AG04450 (cell line): ENCODE data around the gene TRIM27. TPM values are rescaled to one million over a fixed set of nuclear protein-coding genes. Genes with fewer than 3 reads are reported as not detected.

Experiments
- CTCF ChIA-PET: fragments of 300-600, 350-600 bp; formaldehyde crosslinking; extraction: SDS; loops from one replicate; lab custom pipeline; 2022; ENCODE audit warnings: antibody characterized with exemption, inconsistent platforms; lab: Charles Lee
- POLR2A ChIA-PET: fragments of 350-600 bp; formaldehyde crosslinking; extraction: SDS; loops from one replicate; lab custom pipeline; 2021; ENCODE audit warnings: antibody characterized with exemption, inconsistent platforms; lab: Yijun Ruan, JAX
- DNase-seq: peaks from one replicate; pipeline ENCODE4 v3.0.0-alpha.2; 2011; ENCODE audit warnings: low read depth, low spot score
- H3K27ac ChIP-seq: one replicate; pipeline ENCODE4 v1.5.1; 2012; ENCODE audit warnings: low read depth, low read length, control low read depth
- H3K27me3 ChIP-seq: one replicate; pipeline ENCODE4 v1.6.0; 2012; ENCODE audit warnings: low read length; ENCODE audit not compliant: control insufficient read depth, insufficient read depth
- H3K4me3 ChIP-seq: 2 replicates; pipeline ENCODE4 v1.5.1; 2011; ENCODE audit warnings: mild to moderate bottlenecking, low read depth, low read length, control low read depth
- H3K9me3 ChIP-seq: 2 replicates; pipeline ENCODE4 v1.5.1; 2012; ENCODE audit warnings: low read length; ENCODE audit not compliant: control insufficient read depth, insufficient read depth
- CTCF ChIP-seq: IDR thresholded peaks from 2 replicates; pipeline ENCODE4 v1.5.1; 2011; ENCODE audit warnings: low read depth, low read length, control low read depth, inconsistent platforms
- polyA plus RNA-seq: library from polyadenylated mRNA; depleted of rRNA; stranded (reverse); fragments of >200 nt; gene quantifications from 2 replicates; pipeline ENCODE4 v1.2.3, GENCODE V29; 2011

The TRIM27 gene
- polyA plus RNA-seq, 1 experiment: 73.8 TPM

- H3K4me3 ChIP-seq: peak overlapping the region; percentile 79
- peak overlapping the region; percentile 98 for H3K27ac ChIP-seq
- no peaks in the 10 kb centered on the region; the same call in 1 of the 2 replicates for H3K9me3 ChIP-seq
- H3K27me3 ChIP-seq: no peaks in the 10 kb centered on the region
- peak; percentile 29 for TF ChIP-seq CTCF
- no peak for DNase-seq
- ChIA-PET CTCF (interaction anchor here (1.4 kb wide), 1 partner anchor 83 kb away, joined by 4 read pairs; no protein-coding TSS in a partner anchor), POLR2A (interaction anchor here (1.2 to 2.8 kb wide), 5 partner anchors 10 to 59 kb away, joined by 3 to 30 read pairs (median 4); partner anchors contain the start of gene TRIM27)
Observed at GRCh38 chr6:28896505-28897368, 27.0 kb downstream of the TRIM27 start.

DNA sequence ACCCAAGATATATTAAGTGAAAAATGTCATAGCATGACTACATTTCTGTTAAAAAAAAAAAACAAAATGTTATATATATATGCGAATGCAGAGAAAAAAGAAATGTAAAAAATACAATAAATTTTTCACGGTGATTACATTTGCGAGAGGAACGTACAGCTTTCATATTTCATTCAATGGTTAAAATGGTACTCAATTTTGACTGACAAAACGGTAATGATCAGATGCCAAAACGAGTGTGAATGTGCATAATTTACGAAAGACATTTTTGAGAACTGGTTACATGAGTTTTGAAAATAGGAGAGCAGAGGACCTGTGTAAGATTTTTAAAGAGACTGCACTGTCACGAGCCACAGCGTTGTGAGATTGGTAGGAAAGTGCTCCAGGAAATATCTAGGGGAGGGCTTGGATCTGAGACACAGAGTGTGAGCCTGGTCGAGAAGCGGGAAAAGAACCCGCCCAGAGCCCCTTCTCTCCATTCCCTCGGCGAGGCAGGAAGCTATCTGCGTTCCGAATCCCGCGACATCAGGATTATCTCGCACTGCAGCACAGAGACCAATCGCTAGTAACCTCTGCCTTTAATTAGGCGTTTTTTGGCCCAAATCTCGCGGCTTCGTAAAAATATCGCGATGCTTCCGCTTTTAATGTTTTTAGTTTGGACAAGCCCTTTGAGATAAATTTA lies 28.5 kb downstream of the TRIM27 start:
- no peak for TF ChIP-seq CTCF
- no peaks in the 10 kb centered on the region for H3K27me3 ChIP-seq
- CTCF ChIA-PET: interaction anchor here (1.1 kb wide), 1 partner anchor 86 kb away, joined by 7 read pairs; no protein-coding TSS in a partner anchor
- peak; percentile 90 for DNase-seq
- peak overlapping the region; percentile 79 for H3K4me3 ChIP-seq
- H3K27ac ChIP-seq: peak overlapping the region; percentile 98
- POLR2A ChIA-PET: interaction anchor here (0.5 to 2.8 kb wide), 16 partner anchors 10 to 1003 kb away, joined by 3 to 30 read pairs (median 4); partner anchors contain the start of genes GABBR1 and TRIM27
- H3K9me3 ChIP-seq: no peaks in the 10 kb centered on the region; the same call in 1 of the 2 replicates

DNA sequence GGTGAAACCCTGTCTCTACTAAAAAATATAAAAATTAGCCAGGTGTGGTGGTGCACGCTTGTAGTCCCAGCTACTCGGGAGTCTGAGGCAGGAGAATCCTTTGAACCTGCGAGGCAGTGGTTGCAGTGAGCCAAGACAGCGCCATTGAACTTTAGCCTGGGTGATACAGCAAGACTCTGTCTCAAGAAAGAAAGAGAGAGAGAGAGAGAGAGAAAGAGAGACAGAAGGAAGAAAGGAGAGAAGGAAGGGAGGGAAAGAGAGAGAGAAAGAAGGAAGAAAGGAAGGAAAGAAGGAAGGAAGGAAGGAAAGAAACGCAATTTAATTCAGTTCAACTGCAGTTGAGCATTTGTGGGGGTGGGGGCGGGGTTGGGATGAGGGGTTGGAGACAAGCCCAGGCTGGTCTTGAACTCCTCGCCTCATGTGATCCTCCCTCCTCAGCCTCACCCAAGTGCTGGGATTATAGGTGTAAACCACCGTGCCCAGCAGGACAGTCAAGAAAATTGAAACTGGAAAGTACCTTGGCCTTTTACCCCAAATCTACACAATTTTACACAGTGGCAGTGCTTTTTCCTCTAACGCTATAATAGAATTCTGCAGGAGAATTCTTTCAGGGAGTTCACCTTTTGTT lies 30.5 kb downstream of the TRIM27 start:
- no peak for TF ChIP-seq CTCF
- H3K27me3 ChIP-seq: no peaks in the 10 kb centered on the region
- CTCF ChIA-PET: no interaction called here
- no peak overlapping the region for H3K4me3 ChIP-seq
- POLR2A ChIA-PET: no interaction called here
- DNase-seq: no peak
- H3K9me3 ChIP-seq: no peaks in the 10 kb centered on the region; the same call in 1 of the 2 replicates
- no peak overlapping the region for H3K27ac ChIP-seq

DNA sequence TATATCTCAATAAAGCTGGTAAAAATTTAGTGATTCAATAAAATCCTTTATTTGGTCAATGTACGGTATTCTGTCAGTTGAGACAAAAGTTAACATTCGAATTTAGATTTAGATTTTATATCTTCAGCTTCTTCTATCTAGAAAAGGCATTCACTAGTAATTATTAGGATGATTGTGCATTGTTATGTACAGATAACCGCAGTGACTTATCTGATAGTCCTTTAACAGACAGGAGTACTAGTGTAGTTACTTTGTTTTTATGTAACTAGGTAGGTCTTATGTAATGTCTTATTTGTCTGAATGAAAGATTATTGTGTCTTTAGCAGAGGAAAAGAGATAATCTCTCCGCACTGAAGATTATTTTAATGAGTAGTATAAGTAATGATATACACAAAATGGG lies 31.3 kb downstream of the TRIM27 start:
- no peaks in the 10 kb centered on the region; the same call in 1 of the 2 replicates for H3K9me3 ChIP-seq
- CTCF ChIA-PET: no interaction called here
- TF ChIP-seq CTCF: no peak

More for the DNA sequence above, 31.3 kb downstream of the TRIM27 start:
- Histone ChIP-seq H3K27me3 (no peaks in the 10 kb centered on the region), H3K4me3 (no peak overlapping the region), H3K27ac (no peak overlapping the region)
- POLR2A ChIA-PET: interaction anchor here (1.0 kb wide), 1 partner anchor 31 kb away, joined by 5 read pairs; the partner anchor contains the start of gene TRIM27
- DNase-seq: no peak
